GM06990 (cell line): Measurements from ENCODE around the gene THOC5.

Experiments
- DNase-seq: peaks from one replicate; pipeline ENCODE4 v3.0.0-alpha.2; 2011; ENCODE audit not compliant: insufficient read length; ENCODE audit errors: extremely low read depth
- H3K27me3 ChIP-seq: replicated peaks from 2 replicates; pipeline ENCODE4 v1.6.0; 2011; ENCODE audit warnings: low read length; ENCODE audit not compliant: control insufficient read depth, insufficient read depth
- H3K36me3 ChIP-seq: 2 replicates; pipeline ENCODE4 v1.5.1; 2011; ENCODE audit warnings: low read length; ENCODE audit not compliant: control insufficient read depth, insufficient read depth
- H3K4me3 ChIP-seq: replicated peaks from 2 replicates; pipeline ENCODE4 v1.5.1; 2011; ENCODE audit warnings: low read depth, mild to moderate bottlenecking, control low read depth, low read length
- TF ChIP-seq, protein P1 (sequence below): IDR thresholded peaks from 2 replicates; pipeline ENCODE4 v1.5.1; 2011; ENCODE audit warnings: low read length, control low read depth, mild to moderate bottlenecking, inconsistent platforms; ENCODE audit not compliant: insufficient read depth, poor library complexity, severe bottlenecking

The THOC5 gene

DNA sequence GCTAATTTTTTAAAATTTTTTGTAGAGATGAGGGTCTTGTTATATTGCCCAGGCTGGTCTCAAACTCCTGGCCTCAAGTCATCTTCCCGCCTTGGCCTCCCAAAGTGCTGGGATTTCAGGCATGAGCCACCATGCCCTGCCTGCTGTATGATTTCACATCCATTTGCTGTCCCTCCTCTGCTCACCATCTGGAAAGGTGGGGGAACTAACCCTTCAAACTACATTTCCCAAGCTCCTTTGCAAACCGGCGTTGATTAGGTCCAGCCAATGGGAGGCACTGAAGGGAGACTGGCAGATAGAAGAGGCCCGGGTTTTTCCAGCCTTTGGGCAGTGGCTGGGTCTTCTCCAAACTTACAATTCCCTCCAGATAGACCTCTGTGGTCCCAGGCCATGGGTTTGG, 95.8 kb downstream of the THOC5 start:
- Histone ChIP-seq H3K36me3 (no peaks in the 10 kb centered on the region), H3K4me3 (no peak overlapping the region), H3K27me3 (no peaks in the 10 kb centered on the region)
- TF ChIP-seq, protein P1, sequence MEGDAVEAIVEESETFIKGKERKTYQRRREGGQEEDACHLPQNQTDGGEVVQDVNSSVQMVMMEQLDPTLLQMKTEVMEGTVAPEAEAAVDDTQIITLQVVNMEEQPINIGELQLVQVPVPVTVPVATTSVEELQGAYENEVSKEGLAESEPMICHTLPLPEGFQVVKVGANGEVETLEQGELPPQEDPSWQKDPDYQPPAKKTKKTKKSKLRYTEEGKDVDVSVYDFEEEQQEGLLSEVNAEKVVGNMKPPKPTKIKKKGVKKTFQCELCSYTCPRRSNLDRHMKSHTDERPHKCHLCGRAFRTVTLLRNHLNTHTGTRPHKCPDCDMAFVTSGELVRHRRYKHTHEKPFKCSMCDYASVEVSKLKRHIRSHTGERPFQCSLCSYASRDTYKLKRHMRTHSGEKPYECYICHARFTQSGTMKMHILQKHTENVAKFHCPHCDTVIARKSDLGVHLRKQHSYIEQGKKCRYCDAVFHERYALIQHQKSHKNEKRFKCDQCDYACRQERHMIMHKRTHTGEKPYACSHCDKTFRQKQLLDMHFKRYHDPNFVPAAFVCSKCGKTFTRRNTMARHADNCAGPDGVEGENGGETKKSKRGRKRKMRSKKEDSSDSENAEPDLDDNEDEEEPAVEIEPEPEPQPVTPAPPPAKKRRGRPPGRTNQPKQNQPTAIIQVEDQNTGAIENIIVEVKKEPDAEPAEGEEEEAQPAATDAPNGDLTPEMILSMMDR, result no peak
- DNase-seq, result no peak

DNA sequence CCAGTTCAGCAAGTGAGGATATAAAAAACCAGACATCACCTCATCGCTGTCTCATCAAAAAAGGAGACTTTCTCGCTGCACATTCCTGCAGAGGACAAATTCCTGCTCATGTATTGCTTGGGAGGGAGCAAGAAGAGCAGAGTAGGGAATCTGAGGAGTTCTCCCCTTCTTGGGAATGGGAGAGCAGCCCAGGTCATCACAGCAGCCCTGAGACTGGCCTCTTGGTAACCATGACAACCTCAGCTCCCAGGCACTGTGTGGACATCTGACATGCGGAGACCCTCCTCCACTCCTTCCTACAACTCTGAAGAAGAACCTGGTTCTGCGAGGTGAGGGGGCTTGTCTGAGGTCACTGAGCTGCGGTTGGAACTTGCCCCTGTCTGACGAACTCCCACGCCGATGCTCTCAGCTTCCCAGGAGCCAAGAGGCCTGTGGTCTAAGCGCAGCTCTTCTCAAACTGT, 97.3 kb downstream of the THOC5 start:
- no peak for DNase-seq
- H3K27me3 ChIP-seq, result no peaks in the 10 kb centered on the region
- no peak overlapping the region for H3K4me3 ChIP-seq
- no peaks in the 10 kb centered on the region for H3K36me3 ChIP-seq
- TF ChIP-seq, protein P1, result no peak
